EH (cell line): ENCODE measurements around the gene SMIM13.
A peak's percentile ranks its signal among the peaks of the same experiment; 100 is the strongest.
"Not testable (repeated sequence)": the region's sequence is repeated elsewhere in the genome, so short reads cannot be mapped to it uniquely, and the experiment has no call there.

Source experiments
- DNase-seq: peaks from one replicate; pipeline ENCODE4 v3.0.0-alpha.2; 2015; ENCODE audit warnings: low read depth

Gene SMIM13

GRCh38 chr6:11083956-11084355, 9.7 kb upstream of the SMIM13 start:
- DNase-seq: no peak

- DNase-seq: peak; percentile 84
These were observed 7.7 kb upstream of the SMIM13 start for GRCh38 chr6:11085758-11086435.

- DNase-seq: not testable (repeated sequence)
These were observed 6.4 kb upstream of the SMIM13 start for GRCh38 chr6:11087141-11087812.

- DNase-seq: no peak
These were observed 3.9 kb upstream of the SMIM13 start for GRCh38 chr6:11089695-11090094.

- DNase-seq: not testable (repeated sequence)
These were observed 2.5 kb upstream of the SMIM13 start for GRCh38 chr6:11091141-11091540.

GRCh38 chr6:11092668-11093375, 812 bp upstream of the SMIM13 start:
- no peak for DNase-seq

- DNase-seq: no peak
These were observed 333 bp upstream of the SMIM13 start for GRCh38 chr6:11093376-11093625.

- peak; percentile 68 for DNase-seq
These were observed 797 bp downstream of the SMIM13 start for GRCh38 chr6:11094411-11094851.

- DNase-seq: no peak
These were observed 1.3 kb downstream of the SMIM13 start for GRCh38 chr6:11094941-11095340.

GRCh38 chr6:11096109-11096508, 2.5 kb downstream of the SMIM13 start:
- peak; percentile 73 for DNase-seq

- no peak for DNase-seq
These were observed 3.8 kb downstream of the SMIM13 start for GRCh38 chr6:11097476-11097875.

GRCh38 chr6:11098004-11098403, 4.4 kb downstream of the SMIM13 start:
- no peak for DNase-seq

- DNase-seq: no peak
These were observed 7.8 kb downstream of the SMIM13 start for GRCh38 chr6:11101417-11101816.

- DNase-seq: no peak
These were observed 9.4 kb downstream of the SMIM13 start for GRCh38 chr6:11103065-11103464.

- no peak for DNase-seq
These were observed 15.1 kb downstream of the SMIM13 start for GRCh38 chr6:11108726-11109125.

GRCh38 chr6:11110921-11111768, 17.5 kb downstream of the SMIM13 start, which contains the start of gene ERVFRD-1:
Gene ERVFRD-1, minus strand, starts transcription at chr6:11111725. Its CDS starts 6,415 bp downstream, at chr6:11105310.
- DNase-seq: no peak

- no peak for DNase-seq
These were observed 18.3 kb downstream of the SMIM13 start for GRCh38 chr6:11111769-11112437.

- DNase-seq: peak; percentile 24
These were observed 19.4 kb downstream of the SMIM13 start for GRCh38 chr6:11113038-11113437.

GRCh38 chr6:11115808-11116536, 22.3 kb downstream of the SMIM13 start:
- DNase-seq: peak; percentile 41

GRCh38 chr6:11120271-11121005, 26.8 kb downstream of the SMIM13 start:
- peak; percentile 60 for DNase-seq
